Left lobe of liver (tissue), 2 donors: ENCODE results near the gene SH2B2. TPM values are rescaled to one million over a fixed set of nuclear protein-coding genes. Genes with fewer than 3 reads are reported as not detected.

Experiments
- ATAC-seq: fragments of 200-7000 bp; cut with Tn5 transposase; one replicate; pipeline ENCODE4 v1.9.1; 2020; ENCODE audit warnings: mild to moderate bottlenecking, moderate library complexity
- DNase-seq: peaks from one replicate; pipeline ENCODE4 v3.0.0-alpha.2; 2020; ENCODE audit warnings: low spot score
- total RNA-seq: library from RNA; stranded (reverse); gene quantifications from one replicate; pipeline ENCODE4 v1.2.1, GENCODE V29; 2021
- donor health status: DM: no; HTN: no; CAD: no; lungs with moderate emphysema.
- donor health status: DM: no; HTN: yes; CAD: no.

SH2B2 gene
- total RNA-seq = 3.0 TPM

DNA sequence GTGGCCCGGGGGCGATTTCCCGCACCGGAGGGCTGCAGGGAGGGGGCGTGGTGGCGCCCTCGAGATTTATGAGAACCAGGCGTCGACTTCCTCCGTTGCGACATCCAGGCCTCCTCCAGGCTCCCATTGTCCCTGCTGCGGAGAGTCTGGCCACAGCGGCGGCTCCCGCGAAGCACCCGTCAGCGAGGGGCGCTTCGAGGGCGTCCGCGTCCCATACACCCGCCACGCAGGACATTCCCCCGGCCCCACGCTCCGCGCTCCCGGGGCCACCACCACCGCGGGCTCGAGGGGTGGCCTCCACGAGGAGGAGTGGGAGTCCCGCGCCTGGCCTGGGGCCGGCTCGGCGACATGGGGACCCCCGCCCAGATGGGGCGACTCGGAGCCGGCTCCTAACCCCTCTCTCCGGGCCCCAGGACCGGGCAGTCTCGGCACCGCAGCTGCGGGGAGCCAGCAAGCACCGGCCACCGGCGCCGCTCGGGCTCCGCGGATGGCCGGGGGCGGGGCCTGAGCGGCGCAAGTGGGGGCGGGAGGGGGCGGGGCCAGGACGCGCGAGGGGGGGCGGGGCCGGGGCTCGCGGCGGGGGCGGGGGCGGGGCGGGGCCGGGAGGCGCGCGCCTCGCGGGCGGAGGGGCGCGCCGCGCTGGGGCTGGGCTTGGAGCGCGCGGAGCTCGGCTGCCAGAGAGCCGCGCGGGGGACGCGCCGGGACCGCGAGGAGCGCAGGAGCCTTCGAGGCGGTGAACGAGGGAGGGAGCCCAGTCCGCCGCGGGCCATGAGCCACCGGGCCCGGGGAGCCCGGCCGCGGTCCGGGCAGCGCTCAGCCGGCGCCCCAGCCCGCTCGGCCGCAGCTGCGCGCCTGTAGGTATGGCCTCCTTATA lies at the start of gene SH2B2:
Gene SH2B2, plus strand, starts transcription at position 632 of the 874 bp plus-strand sequence. CDS start 13,683 bp downstream, outside the sequence.
- peak; percentile 64 for DNase-seq
- peak; percentile 76 for ATAC-seq

- no peak for DNase-seq
- no peak for ATAC-seq
These were observed 47.4 kb upstream of the SH2B2 start for GRCh38 chr7:102239206-102239820.

DNA sequence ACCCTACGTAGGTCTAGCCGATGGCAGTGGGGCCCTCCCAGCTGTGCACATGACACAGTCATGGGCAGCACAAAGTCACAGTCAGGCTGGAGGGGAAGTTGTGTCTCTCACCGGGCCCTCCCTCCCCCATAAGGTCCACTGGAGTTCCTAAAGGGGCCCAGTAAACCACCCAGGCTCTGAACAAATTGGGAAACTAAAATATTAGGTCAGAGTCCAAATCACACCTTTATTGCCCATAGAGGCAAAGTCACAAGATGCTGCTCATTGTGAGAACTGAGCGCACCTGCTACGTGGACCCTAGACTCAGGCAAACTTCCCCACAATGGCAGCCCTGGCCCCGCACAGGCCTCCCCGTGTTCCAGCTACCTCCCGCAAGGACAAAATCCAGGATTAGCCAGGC lies 45.2 kb upstream of the SH2B2 start:
- ATAC-seq (no peak), DNase-seq (no peak)

DNA sequence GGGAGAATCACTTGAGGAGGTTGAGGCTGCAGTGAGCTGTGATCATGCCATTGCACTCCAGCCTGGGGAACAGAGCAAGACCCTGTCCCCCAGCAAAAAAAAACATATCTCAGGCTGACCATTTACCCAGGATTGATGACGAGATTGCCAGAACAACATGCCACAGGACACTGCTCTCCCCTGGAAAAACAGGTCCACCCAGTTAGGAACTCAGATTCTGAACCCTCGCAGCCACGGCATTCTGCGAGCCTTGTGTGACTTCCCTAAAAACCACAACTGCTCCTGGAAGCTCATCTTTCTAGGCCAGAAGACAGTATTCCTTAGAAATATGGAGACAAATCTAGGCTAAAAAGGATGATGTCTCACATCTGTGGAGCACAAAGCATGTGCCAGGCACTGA lies 42.1 kb upstream of the SH2B2 start:
- no peak for DNase-seq

DNA sequence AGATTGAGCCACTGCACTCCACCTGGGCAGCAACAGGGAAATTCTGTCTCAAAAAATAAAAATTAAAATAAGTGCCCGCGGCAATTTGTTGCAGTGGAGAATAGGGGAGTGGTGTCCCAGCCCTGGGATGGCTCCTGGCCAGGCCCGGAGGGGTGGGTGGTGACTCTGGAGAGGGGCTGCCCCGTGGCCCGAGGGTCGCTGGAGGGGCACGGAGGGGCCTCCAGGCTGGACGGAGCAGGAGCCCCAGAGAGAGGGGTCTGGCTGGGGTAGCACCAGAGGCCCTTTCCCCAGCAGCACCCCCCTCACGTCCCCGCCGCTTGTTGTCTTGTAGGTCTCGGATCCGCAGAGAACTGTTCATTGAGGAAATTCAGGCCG lies 38.6 kb upstream of the SH2B2 start:
- ATAC-seq = no peak
- DNase-seq = no peak

More for the DNA sequence above, 42.1 kb upstream of the SH2B2 start:
- no peak for ATAC-seq

DNA sequence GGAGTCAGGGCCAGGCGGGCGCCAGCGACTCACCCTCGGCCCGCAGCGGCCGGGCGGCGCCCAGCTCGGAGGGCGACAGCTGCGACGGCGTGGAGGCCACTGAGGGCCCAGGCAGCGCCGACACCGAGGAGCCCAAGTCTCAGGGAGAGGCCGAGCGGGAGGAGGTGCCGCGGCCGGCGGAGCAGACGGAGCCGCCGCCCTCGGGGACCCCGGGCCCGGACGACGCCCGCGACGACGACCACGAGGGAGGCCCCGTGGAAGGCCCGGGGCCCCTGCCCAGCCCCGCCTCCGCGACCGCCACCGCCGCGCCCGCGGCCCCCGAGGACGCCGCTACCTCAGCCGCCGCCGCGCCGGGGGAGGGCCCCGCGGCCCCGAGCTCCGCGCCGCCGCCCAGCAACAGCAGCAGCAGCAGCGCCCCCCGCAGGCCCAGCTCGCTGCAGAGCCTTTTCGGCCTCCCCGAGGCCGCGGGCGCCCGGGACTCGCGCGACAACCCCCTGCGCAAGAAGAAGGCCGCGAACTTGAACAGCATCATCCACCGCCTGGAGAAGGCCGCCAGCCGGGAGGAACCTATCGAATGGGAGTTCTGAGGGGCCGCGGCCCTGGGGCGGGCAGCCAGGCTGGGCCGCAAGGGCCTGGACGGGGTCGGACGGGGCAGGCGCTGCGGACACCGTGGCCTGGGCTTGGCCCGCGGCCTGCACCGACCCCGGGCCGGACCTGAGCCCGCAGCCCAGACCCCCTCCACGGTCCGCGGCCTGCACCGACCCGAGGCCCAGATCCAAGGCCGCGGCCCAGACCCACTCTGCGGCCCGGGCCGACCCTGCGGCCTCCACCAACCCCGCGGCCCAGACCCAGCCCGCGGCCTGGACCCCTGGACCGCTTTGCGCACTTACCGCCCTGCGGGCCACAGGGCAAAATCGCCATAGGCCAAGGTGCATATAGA lies 37.9 kb upstream of the SH2B2 start:
- DNase-seq (no peak), ATAC-seq (peak; percentile 12)

GRCh38 chr7:102251531-102252365 lies 34.9 kb upstream of the SH2B2 start:
- no peak for DNase-seq

GRCh38 chr7:102252366-102252982 lies 34.2 kb upstream of the SH2B2 start:
- ATAC-seq = no peak

More at GRCh38 chr7:102251531-102252365, 34.9 kb upstream of the SH2B2 start:
- ATAC-seq = no peak

GRCh38 chr7:102253066-102253972 lies 33.3 kb upstream of the SH2B2 start:
- DNase-seq = no peak
- ATAC-seq = peak; percentile 35

More at GRCh38 chr7:102252366-102252982, 34.2 kb upstream of the SH2B2 start:
- DNase-seq = no peak

DNA sequence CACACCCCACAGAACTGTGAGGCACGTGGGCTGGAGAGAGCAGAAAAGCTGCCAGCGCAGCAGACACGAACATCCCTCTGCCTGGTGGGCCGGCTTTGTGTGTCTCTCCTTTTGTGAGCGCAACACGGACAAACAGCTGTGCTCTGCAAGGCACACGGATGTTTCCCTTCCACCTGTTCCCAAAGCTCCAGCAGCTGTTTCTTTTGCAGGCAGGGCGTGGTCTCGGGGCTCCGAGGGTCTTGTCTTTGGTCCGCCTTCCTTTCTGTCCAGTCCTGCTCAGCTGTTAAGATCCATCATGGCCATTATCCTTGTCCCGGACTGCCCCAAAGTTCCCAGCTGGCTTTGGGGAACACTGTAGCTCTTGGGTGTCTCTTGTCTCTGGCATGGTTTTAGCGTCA lies 32.7 kb upstream of the SH2B2 start:
- ATAC-seq = no peak
- DNase-seq = no peak

- no peak for ATAC-seq
- no peak for DNase-seq
These were observed 32.1 kb upstream of the SH2B2 start for GRCh38 chr7:102254521-102254920.

- ATAC-seq = no peak
These were observed 31.2 kb upstream of the SH2B2 start for GRCh38 chr7:102255501-102255900.

DNA sequence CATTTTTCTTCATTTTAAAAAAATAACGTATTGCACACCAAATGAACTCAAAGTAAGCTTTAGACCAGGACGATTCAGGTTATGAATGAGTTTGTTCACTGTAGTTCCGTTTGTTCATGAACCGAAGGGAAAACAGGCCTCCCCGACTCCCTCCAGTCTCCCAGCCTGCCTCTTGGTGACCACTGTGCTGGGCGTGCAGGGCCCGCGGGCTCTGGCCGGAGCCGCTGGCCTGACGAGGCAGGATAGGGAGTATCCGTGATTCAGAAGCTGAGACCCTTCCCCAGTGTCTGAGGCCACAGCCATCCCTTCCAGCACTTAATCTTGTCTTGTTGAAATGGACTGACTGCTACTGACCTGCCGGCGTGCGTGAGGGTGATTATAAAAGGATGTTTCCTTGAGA lies 30.8 kb upstream of the SH2B2 start:
- DNase-seq = no peak
- no peak for ATAC-seq

More at GRCh38 chr7:102255501-102255900, 31.2 kb upstream of the SH2B2 start:
- DNase-seq = no peak

GRCh38 chr7:102258073-102258748 lies 28.5 kb upstream of the SH2B2 start:
- ATAC-seq = peak; percentile 84
- DNase-seq = peak; percentile 66

- no peak for ATAC-seq
- DNase-seq = no peak
These were observed 27.9 kb upstream of the SH2B2 start for GRCh38 chr7:102258749-102259107.

DNA sequence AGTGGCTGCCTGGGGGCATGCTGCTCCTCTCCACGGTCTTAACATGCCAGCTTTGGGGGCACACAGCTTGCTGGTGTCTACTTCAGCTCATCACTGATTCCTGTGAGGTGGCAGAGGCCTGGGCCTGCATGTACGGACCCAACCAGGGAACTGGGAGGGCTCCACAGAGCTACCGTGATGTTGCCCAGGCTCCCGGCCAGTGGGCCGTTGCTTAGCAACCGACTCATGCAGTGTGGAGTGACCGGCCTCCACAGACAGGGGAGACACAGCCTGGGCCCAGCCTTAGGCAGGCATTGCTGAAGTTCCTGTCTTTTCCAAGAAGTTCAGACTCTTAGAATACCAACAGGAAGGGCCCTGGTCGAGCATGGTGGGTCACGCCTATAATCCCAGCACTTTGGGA lies 25.8 kb upstream of the SH2B2 start:
- DNase-seq (no peak), ATAC-seq (no peak)

DNA sequence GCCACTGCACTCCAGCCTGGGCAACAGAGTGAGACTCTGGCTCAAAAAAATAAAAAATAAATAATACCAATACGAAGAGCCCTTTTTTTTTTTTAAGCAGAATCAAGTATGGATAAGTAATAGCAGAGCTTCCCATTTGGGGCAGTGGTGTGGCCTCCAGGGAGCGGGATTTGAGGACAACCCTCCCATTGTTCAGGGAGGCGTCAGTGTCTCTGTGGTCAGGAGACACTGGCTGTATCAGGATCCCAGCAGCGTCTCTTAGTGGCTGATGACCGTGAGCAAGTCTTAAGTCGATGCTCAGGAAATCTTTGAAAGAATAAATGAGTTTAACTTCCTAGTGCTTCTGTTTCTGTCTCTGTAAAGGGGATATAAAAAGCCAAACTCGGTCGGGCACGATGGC lies 25.2 kb upstream of the SH2B2 start:
- DNase-seq (no peak), ATAC-seq (no peak)

- DNase-seq (no peak), ATAC-seq (no peak)
These were observed 24.1 kb upstream of the SH2B2 start for GRCh38 chr7:102262546-102262945.
